Brain pericyte (primary cell): ENCODE results near the gene PAK6.

Source experiments
- DNase-seq: peaks from one replicate; pipeline ENCODE4 v3.0.0-alpha.2; 2012; ENCODE audit warnings: low read depth, low spot score

The PAK6 gene

DNA sequence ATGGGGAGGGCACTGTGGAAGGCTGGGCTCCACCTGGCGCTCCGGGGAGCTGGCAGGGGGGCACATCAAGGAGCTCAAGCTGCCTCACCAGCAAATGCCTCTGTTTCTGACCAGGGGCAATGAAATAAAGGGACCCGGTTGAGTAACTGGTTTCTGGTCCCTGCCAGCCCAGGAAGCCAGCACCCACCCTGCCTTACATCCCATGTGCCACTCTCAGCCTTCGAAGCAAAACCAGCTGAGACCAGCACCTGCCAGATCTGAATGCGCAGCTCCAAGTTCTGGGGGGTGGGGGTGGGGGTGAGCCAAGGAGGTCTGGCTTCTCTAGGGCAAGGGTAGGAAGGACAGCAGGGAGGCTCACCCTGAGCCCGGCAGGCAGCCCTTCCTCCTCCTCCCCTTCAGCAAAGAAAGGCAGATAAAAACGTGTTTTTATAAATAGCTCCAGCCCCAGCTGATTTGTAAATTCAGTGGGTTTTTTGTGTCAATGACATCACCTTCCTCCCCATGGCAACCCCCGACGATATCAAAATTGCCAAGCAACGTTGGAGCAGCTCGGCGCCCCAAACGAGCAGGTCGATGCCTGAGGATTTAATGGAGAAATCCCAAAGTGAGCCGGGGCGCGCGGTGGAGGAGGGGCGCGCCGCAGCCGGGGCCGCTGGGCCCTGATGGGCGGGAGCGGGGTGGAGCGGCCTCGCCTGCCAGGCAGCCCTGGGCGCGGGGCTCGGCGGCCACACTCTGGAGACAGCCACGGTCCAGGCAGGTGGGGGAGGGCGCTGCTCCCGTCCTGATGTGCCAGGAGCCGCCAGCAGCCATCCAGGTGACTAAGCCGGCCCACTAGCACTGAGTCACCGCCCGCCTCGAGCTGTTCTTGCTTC is at the start of gene PAK6:
PAK6 (plus strand) TSS at position 532 of the 872 bp plus-strand sequence. CDS start 25,723 bp downstream, outside the sequence.
- DNase-seq: no peak

DNA sequence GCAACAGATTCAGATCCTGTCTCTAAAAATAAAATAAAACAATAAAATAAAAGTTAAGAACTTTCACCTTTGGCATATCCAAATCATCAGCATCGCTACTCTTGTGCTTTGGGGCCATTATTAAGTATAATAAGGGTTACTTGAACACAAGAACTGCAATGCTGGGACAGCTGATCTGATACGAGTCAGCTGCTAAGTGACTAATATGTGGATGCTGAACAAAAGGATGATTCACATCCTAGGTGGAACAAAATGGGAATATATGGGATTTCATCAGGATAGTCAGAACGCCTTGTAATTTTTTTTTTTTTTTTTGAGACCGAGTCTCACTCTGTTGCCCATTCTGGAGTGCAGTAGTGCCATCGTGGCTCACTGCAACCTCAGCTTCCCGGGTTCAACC is 48.3 kb upstream of the PAK6 start:
- no peak for DNase-seq

DNA sequence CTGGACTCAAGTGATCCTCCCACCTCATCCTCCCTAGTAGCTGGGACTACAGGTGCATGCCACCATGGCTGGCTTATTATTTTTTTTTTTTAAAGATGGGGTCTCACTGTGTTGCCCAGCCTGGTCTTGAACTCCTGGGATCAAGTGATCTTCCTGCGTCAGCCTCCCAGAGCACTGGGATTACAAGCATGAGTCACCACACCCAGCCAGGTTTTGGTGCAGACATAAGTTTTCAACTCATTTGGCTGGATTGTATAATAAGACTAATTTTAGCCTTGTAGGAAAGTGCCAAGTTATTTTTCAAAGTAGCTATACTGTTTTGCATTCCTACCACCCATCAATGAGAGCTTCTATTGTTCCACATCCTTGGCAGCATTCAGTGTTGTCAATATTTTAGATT is 45.9 kb upstream of the PAK6 start:
- DNase-seq: no peak

DNA sequence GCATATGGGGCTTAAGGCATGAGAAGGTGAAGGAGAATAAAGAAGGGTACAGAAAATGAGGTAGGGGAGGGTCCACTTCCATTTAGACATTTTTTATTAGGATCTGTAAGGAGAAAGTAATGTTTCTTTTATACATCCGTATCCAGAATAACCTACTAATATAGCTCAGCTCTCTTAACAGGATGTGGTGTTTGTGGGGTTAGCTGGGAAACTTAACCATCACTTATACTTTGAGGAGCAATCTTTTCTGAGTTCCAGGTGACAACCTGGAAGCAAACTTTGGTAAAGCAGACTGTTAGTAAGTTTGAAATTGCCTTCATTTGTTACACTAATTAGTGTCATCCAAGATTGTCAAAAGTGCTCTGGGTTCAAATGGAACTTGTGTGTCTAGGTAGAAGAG is 41.4 kb upstream of the PAK6 start:
- DNase-seq: no peak

DNA sequence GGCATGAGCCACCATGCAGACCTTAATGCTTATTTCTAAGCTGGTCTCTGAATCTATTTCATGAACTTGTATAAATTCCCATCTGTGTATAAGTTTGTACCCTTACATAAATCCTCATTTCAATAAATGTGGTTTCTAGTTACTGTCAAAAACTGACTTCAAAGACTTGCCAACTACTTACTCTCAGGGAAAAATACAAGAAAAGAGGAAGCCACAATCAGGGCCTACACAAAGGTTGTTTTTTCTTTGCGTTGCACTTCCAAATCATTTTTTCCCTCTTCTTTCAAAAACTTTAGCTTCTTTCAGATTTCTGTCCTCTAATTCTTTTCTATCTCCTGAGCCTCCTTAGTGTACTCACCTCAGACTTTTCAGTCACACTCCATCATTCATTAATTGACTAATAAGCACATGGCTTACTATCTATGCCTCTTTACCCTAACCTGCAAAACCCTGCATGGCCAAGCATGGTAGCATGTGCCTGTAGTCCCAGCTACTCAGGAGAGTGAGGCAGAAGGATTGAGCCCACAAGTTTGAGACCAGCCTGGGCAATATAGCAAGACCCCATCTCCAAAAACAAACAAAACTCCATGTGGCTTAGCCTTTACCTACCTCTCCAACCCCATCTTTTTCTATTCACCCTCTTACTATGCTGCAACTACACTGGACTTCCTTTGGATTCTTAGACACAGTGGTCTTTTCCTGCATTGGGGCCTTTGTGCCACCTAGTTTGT is 40.3 kb upstream of the PAK6 start:
- no peak for DNase-seq

DNA sequence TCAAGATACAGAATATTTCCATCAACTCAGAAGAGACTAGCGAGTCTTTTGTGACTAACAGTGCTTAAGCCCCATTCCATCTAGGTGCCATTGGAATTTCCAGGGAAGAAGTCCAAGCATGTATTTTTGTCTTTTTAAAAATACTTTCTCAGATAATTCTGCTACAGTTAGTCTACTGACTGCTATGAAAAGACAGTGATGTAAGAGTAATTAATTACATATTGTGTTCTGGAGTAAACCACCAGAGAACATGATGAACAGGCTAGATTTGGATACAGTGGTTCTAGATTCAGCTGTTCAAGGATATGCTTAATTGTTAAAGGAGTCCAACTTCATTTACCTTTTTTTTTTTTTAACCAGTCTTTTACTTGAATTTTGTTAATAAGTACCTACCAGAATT is 34.8 kb upstream of the PAK6 start:
- DNase-seq: no peak

DNA sequence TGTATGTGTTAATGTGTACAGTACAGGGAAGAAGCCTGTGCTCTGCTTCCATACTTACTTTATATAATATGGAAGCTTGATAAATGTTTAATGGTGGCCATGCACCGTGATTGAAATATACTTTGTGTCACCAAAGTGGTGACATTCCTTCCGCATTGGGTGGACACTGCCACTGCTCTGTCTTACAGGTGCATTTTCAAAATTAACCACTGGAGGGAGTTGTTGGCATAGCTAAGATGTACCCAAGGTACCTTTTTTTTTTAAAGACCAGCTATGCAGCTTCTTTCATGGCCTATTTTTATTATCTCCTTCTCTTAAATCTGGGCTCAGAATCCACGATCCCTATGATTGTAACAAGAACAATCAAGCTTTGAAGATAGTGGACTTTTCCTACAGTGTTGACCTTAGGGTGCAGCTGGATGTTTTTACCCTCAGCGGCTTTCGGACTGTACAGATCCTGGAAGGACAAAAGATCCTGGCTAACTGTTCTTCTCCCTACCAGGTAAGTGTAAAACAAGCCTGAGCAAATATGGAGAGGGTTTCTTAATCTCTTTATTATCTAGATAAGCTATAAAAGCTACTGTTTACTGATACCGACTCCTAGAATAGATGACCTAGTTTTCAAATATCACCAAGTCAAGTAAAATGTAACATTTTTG is 21.6 kb upstream of the PAK6 start:
- no peak for DNase-seq

DNA sequence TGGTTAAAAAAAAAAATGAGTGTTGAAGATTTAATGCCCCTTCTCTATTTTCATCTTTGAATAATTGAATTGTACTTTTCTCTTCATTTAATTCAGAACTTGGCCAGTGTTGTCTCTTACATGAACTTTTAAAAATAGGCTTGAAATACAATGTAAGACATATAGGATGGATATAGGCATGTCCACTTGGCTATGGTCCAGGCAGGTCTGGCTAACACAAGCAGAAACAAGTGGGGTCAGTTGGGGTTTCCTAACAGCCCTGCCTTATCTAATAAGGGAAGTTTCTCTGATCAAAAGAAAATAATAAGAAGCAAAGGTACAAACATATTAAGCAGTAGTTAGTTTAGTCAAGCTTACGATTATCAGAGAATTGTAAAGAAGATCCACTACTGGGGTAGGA is 19.1 kb upstream of the PAK6 start:
- DNase-seq: no peak

DNA sequence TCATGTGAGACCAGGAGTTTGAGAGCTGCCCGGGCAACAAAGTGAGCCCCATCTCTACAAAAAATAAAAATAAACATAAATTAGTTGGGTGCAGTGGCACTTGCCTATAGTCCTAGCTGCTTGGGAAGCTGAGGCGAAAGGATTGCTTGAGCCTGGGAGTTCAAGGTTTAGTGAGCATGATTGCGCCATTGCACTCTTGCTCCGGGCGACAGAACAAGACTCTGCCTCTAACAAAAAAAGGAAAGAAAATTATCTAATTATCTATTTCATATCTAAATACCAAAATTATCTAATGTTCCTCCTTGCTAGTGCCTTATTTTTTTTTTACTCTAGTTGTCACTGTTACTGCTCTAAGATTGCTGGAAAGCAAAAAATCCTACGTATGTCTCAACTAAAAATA is 16.7 kb upstream of the PAK6 start:
- no peak for DNase-seq

DNA sequence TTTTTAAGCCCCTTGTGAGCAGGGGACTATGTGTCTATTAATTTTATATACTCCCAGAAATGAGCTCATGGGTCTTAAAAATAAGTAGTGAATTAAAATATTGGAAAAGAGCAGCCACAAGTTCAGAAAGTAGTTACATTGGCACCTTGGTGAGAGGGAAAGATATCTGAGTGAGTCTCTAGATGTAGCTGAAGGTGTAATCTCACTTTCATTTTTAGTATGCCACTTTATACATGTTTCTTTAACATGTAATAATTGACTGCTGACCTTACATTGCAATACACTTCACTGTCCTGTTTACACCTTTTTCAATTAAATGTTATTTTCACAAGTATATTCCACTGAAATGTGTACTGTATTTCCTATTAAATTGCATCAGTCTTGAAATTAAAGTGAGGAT is 12.1 kb upstream of the PAK6 start:
- no peak for DNase-seq

DNA sequence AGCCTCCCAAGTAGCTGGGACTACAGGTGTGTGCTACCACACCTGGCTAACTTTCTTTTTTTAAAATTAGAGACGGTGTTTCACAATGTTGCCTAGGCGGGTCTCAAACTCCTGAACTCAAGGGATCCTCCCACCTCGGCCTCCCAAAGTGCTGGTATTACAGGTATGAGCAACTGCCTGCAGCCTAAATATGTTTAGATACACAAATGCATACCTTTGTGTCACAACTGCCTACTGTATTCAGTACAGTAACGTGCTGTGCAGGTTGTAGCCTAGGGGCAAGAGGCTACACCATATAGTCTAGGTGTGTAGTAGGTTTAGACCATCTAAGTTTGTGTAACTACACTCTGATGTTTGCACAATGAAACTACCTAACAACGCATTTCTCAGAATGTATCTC is 9.5 kb upstream of the PAK6 start:
- no peak for DNase-seq

DNA sequence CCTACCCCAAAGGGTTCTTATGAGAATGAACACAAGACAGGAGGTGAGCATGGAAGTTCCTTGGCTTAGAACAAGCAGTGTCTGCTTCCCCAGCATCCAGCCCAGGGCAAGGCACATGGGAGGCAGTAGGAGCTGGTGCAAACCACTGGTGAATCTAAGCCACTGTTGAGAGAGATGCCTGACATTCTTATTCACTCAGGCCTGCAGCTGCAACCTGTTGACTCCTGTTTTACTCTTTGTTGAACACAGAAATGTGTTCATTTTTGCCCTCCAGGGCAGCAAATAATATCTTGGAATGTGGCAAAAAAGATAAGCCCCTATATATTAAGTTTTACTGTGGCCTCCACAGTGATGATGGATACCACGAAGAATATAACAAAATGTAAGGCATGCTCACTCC is 8.9 kb upstream of the PAK6 start:
- DNase-seq: no peak

DNA sequence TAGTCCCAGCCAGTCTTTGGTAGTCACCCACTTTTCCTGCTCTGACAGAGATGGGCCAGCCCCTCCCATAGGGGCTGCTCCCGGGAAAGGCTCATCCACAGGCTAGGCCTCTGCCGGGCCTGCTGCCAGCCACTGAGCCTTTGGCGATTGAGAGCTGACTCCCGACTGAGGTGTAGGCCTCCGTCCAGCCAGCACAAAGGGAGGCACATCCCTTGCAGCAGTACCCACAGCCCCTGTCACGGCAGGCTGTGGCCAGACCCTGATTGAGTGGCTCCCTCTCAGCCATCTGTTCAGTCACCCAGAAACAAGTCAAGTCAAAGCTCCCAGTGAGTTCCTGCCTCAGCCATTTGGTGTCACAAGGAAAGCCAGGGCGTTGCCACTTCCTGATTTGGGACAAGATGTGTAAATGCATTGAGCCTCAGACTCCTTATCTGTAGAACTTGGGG is 6.2 kb upstream of the PAK6 start:
- DNase-seq: no peak

DNA sequence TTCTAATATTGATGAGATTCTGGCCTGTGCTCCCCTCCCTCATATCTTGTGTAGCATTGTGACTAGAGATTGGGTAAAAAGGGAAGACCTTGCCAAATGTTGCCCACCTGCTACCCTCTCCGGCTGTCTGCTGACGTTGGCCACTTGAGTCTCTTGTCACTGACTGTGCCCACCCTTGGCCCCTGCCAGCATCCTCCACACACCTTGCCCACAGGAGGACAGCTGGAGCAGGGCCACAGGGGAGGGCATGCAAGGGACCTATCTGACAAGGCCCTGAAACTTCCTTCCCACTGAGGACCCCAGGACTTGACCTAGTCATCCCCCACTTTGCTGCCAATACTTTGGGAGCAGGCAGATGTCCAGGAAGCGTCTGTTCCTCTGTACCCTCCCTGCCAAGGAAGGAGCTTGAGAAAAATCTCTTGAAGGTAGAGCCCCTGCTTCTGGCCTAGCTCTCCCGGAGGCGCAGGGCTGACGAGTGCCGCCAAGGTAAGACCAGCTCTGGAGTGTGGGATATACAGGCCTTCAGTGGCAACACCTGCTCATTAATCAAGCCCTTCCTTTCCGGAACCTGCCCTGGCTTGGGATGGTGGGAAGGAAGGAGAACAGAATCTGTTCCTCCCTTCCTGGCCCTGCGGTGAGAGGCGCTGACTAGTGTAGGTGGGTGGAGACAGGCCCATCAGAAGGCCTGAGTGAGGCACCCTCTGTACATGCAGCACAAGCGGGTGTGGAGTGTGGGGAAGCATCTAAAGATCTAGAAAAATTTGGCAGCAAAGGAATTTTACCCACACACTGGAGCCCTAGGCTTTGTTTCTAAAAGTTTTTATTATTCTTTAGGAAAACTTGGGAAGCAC is 4.9 kb upstream of the PAK6 start:
- no peak for DNase-seq

DNA sequence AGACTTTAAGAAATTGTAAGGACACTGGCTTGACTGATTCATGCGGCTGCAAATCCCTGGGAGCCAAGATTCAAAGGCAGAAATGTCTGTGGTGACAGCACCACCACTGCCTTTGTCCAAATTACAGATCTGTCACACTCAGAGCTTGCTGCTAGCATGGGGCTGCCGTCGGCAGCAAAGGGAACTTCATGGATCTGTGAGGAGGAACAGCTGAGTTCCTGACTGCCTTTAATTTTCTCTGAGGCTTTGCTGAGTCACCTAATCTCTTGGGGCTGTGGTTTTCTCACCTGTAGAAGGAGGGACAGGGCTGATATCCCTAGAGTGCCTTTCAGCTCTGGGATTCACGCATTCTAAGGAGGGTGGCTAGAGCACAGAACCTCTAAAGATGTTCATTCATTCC is 4.1 kb upstream of the PAK6 start:
- no peak for DNase-seq

DNA sequence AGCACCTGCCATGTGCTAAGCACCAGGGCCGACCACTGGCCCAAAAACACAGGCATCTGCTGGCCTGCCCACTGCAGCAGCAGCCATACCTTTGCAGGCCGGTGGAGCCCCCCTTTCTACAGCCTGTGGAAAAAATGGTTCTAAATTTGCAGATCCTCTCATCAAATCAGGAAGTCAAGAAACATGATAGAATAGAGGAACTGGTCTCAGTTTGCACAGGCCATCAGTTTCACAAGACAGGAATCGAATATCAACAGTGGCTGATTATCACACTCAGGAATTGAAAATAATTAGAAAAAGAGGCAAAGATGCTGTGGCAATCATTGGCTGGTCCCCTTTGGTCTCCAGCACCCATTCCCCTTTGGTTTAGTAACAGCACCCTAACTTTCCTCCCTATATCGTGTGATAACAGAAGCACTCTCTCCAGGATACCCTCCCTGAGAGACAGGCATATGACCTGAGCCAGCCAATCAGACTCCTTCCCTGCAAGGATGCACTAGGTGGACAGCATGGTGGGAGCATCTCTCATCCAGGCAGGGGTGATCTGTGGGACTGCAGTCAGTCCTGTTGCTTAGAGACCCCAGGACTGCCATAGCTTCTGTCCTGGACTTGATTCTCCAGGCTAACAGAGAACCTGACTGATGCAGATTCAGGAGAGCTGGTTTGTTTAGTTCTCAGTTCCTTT is 3.5 kb upstream of the PAK6 start:
- no peak for DNase-seq

DNA sequence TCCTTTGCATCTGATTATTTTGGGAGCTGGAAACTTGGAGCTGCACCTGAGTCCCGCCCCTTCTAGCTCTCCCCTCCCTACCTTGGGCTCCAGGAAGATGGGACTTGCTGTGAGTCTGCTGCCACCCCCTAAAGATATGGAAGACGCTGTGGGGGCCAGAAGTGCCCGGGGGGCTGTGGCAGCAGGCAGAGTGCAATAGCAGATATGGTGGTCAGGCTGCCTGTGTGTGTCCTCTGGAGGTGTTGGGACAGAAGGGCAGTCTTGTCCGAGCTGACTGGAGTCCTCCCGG is 485 bp downstream of the PAK6 start:
- DNase-seq: no peak

DNA sequence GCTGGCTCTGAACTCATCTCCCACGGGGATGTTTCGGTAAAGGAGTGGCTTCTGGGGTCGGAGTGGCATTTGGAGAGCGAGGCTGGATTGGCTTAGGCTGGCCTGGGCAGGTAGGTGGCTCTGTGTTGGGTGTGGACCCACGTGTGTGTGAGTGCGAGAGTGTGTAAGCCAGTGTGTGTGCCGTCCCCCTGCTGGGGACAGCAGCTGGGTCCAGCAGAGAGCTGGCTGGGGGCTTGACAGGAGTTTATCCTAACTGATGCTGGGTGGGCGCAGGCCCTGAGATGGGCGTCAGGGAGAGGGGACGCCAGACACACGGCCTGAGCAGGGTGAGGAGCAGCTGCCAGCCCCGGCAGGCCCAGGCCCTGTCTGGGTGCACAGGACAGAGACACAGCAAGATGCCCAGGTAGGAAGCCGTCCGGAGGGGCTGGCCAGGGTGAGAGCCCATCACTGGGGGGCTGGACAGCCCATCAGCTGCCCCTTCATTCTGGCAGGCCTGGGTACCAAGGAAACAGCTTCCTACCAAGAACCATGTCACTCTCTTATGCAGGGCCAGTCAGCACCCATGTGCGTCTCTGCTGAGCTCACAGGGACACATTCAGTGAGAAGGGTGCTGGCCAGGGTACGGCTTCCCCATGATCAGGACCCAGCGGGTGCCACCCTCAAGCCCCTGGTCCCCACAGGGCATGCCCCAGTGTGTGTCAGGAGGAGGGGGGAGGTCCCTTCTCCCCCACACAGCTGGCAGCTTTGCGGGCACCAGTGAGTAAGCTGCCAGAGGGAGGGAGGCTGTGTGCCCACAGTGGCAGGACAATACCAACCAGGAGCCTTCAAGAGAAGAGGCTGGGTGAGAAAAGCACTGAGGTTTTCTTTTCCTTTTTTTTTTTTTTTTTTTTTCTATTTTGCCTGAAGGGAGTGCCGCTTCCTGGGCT is 1.1 kb downstream of the PAK6 start:
- no peak for DNase-seq

DNA sequence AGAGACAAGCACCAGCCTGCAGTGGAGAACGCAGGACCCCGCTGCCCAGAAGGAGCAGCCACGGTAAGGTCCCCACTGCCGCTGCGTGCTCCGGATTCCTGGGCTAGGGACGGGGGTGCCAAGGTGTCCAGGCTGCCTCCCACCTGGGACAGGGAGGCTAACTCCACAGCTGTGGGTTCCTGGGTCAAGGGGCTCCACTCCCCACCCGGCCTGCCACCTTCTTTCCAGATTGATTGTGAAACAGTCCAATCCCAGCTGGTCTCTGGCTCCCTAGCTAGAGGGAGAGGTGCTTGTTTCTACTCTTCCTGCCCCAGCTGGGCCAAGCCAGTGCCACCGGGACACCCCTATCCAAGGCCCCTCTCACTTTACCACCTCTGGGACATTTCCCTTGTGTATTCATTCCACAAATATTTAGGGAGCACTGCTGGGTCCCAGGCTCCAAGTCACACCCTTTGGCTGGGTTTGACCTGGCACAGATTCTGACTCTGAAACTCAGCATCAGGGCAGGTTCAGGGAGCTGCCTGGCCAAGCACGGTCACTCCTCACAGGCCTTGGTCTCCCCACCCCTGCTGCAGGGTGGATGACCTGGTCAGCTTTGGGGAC is 1.9 kb downstream of the PAK6 start:
- DNase-seq: no peak
